Stomach (tissue), 9 donors: ENCODE results near the gene NR2C1. TPM values are rescaled to one million over a fixed set of nuclear protein-coding genes. Genes with fewer than 3 reads are reported as not detected.

Experiments used
- DNase-seq, 2 donors: peaks; one replicate each; pipeline versions ENCODE4 v3.0.0 to v3.0.0-alpha.2; 2013 to 2019
- H3K27ac ChIP-seq, 5 donors: fragments of 200-600 bp in 4 of 5; sonication (generic) in 4 of 5; one replicate each; pipeline ENCODE4 v1.5.1; 2013 to 2019; ENCODE audit warnings: mild to moderate bottlenecking in 1 of 5, moderate library complexity in 1 of 5
- H3K27me3 ChIP-seq, 3 donors: fragments of 200-600 bp; sonication (generic); one replicate each; pipeline ENCODE4 v1.5.1; 2017 to 2019; ENCODE audit warnings: mixed run types in 1 of 3
- H3K36me3 ChIP-seq, 4 donors: fragments of 200-600 bp; sonication (generic); 1 replicate in 3 of 4; 2 replicates in 1 of 4; pipeline ENCODE4 v1.5.1; 2016 to 2019
- H3K4me1 ChIP-seq, 4 donors: fragments of 200-600 bp; sonication (generic); one replicate each; pipeline ENCODE4 v1.5.1; 2016 to 2019
- H3K4me3 ChIP-seq, 4 donors: fragments of 200-600 bp; sonication (generic) in 3 of 4; one replicate each; pipeline ENCODE4 v1.5.1; 2016 to 2019; ENCODE audit warnings: mild to moderate bottlenecking in 1 of 4
- H3K9me3 ChIP-seq, 4 donors: fragments of 200-600 bp; sonication (generic); one replicate each; pipeline ENCODE4 v1.5.1; 2016 to 2019
- CTCF ChIP-seq, 7 experiments: fragments of 450-650 bp in 4 of 7; fragments of 200-600 bp in 3 of 7; sonication (generic) in 3 of 7; IDR thresholded peaks; one replicate each; pipeline ENCODE4 v1.5.1; 2016 to 2019; ENCODE audit warnings: antibody characterized with exemption in 7 of 7, control low read depth in 2 of 7, mild to moderate bottlenecking in 1 of 7
- EP300 ChIP-seq: sonication (generic); formaldehyde crosslinking; IDR thresholded peaks from one replicate; pipeline ENCODE4 v1.6.1; 2017; ENCODE audit warnings: antibody characterized with exemption
- POLR2A ChIP-seq, 4 donors: fragments of 450-650 bp; IDR thresholded peaks; one replicate each; pipeline ENCODE4 v1.6.1; 2016; ENCODE audit warnings: antibody characterized with exemption in 4 of 4, control low read depth in 2 of 4, mild to moderate bottlenecking in 1 of 4, moderate library complexity in 1 of 4
- POLR2AphosphoS5 ChIP-seq, 3 donors: sonication (generic); formaldehyde crosslinking; IDR thresholded peaks; one replicate each; pipeline ENCODE4 v1.6.1; 2016; ENCODE audit warnings: antibody characterized with exemption in 3 of 3
- WGBS, 5 donors: extraction: QIAGEN DNeasy Blood & Tissue Kit in 3 of 5; methylation state at CpG; one replicate each; pipeline versions ENCODE4 v1.1.5 to v1.1.7; 2013 to 2018; 5-methylcytosine and 5-hydroxymethylcytosine counted together
- intact Hi-C: fragments of 100-400 bp; cut with DNase I; formaldehyde crosslinking; loops from one replicate; pipeline ENCODE4 v1.15.1; 2023; ENCODE audit warnings: low total_unique reads
- polyA plus RNA-seq, 3 donors: library from polyadenylated mRNA; stranded (reverse); fragments of 200-250 nt; gene quantifications; one replicate each; pipeline ENCODE4 v1.2.3, GENCODE V29; 2013
- total RNA-seq, 5 donors: library from RNA; depleted of rRNA; stranded (reverse); fragments of >200 nt; gene quantifications; one replicate each; pipeline versions ENCODE4 v1.1.0 to v1.2.3, GENCODE V29; 2014 to 2016
- donor health status: healthy with polysubstance abuse.
- donor health status: Bipolar disorder and iron deficiency.
- donor health status: healthy.

Gene NR2C1
- total and polyA plus RNA-seq, 8 donors: 8.7 to 76.4 (median 30.8) TPM

GRCh38 chr12:94983321-94983720 is 90.1 kb downstream of the NR2C1 start:
- Histone ChIP-seq H3K27ac (no peak overlapping the region), H3K4me3 (no peak overlapping the region), H3K36me3 (peaks cover 4 to 16% (median 7%) of the 10 kb centered on the region in 4 donors), H3K4me1 (peaks cover 0 to 3% (median 0%) of the 10 kb centered on the region in 4 donors), H3K9me3 (no peaks in the 10 kb centered on the region), H3K27me3 (no peaks in the 10 kb centered on the region)
- no peak for DNase-seq
- WGBS, 5 donors: 94 to 100% (median 97%) methylated on average over 2 of the region's 2 CpGs
- TF ChIP-seq EP300 (no peak), POLR2A (IDR thresholded peaks at IDR 0.05) (no peak), CTCF (IDR thresholded peaks at IDR 0.05) (no peak), POLR2AphosphoS5 (IDR thresholded peaks at IDR 0.05) (no peak)
- intact Hi-C loops: no loop called here

GRCh38 chr12:94982456-94982855 is 91.0 kb downstream of the NR2C1 start:
- DNase-seq: no peak
- Histone ChIP-seq H3K27me3 (no peaks in the 10 kb centered on the region), H3K4me1 (peaks cover 0 to 3% (median 0%) of the 10 kb centered on the region in 4 donors), H3K9me3 (no peaks in the 10 kb centered on the region), H3K27ac (no peak overlapping the region), H3K4me3 (no peak overlapping the region), H3K36me3 (peaks cover 4 to 16% (median 7%) of the 10 kb centered on the region in 4 donors)
- TF ChIP-seq POLR2A (IDR thresholded peaks at IDR 0.05) (no peak), POLR2AphosphoS5 (IDR thresholded peaks at IDR 0.05) (no peak), CTCF (IDR thresholded peaks at IDR 0.05) (no peak), EP300 (no peak)
- WGBS, 5 donors: 67 to 79% (median 77%) methylated on average over 7 of the region's 7 CpGs
- intact Hi-C loops: no loop called here

GRCh38 chr12:94980577-94980976 is 92.8 kb downstream of the NR2C1 start:
- TF ChIP-seq POLR2A (IDR thresholded peaks at IDR 0.05): no peak
- TF ChIP-seq EP300: no peak
- no peak for TF ChIP-seq CTCF (IDR thresholded peaks at IDR 0.05)
- no peak for TF ChIP-seq POLR2AphosphoS5 (IDR thresholded peaks at IDR 0.05)
- Histone ChIP-seq H3K9me3 (no peaks in the 10 kb centered on the region), H3K27ac (no peak overlapping the region), H3K4me1 (peaks cover 0 to 3% (median 0%) of the 10 kb centered on the region in 4 donors), H3K27me3 (no peaks in the 10 kb centered on the region), H3K4me3 (no peak overlapping the region), H3K36me3 (peaks cover 4 to 16% (median 7%) of the 10 kb centered on the region in 4 donors)
- DNase-seq: peak in 1 of 2 donors; percentile 55
- 60 to 75% (median 67%) methylated on average over 4 of the region's 4 CpGs for WGBS, 5 donors
- intact Hi-C loops: no loop called here

GRCh38 chr12:94979941-94980340 is 93.5 kb downstream of the NR2C1 start:
- no peak for DNase-seq
- intact Hi-C loops: no loop called here

More at GRCh38 chr12:94979941-94980340, 93.5 kb downstream of the NR2C1 start:
- TF ChIP-seq POLR2A (IDR thresholded peaks at IDR 0.05) (no peak), EP300 (no peak), POLR2AphosphoS5 (IDR thresholded peaks at IDR 0.05) (no peak), CTCF (IDR thresholded peaks at IDR 0.05) (no peak)
- Histone ChIP-seq H3K4me1 (peaks cover 0 to 3% (median 0%) of the 10 kb centered on the region in 4 donors), H3K27ac (no peak overlapping the region), H3K27me3 (no peaks in the 10 kb centered on the region), H3K4me3 (no peak overlapping the region), H3K36me3 (peaks cover 4 to 16% (median 7%) of the 10 kb centered on the region in 4 donors), H3K9me3 (no peaks in the 10 kb centered on the region)
- 79 to 89% (median 83%) methylated on average over 4 of the region's 4 CpGs for WGBS, 5 donors
